Parathyroid adenoma (tissue), 2 donors: ENCODE data around the gene DBH.

Source experiments
- H2AFZ ChIP-seq: fragments of 300-600 bp; sonication (generic); one replicate; pipeline ENCODE4 v1.7.0; 2017; ENCODE audit warnings: antibody characterized with exemption, mild to moderate bottlenecking
- H3K27ac ChIP-seq: fragments of 300-600 bp; sonication (generic); one replicate; pipeline ENCODE4 v1.7.0; 2017
- H3K27me3 ChIP-seq: fragments of 300-600 bp; sonication (generic); one replicate; pipeline ENCODE4 v1.7.0; 2017; ENCODE audit warnings: low read length; ENCODE audit not compliant: control insufficient read depth, insufficient read depth
- H3K36me3 ChIP-seq: fragments of 300-600 bp; sonication (generic); one replicate; pipeline ENCODE4 v1.7.0; 2017; ENCODE audit warnings: low read length; ENCODE audit not compliant: control insufficient read depth, insufficient read depth
- H3K4me1 ChIP-seq: fragments of 300-600 bp; sonication (generic); one replicate; pipeline ENCODE4 v1.7.0; 2017; ENCODE audit warnings: control low read depth
- H3K4me2 ChIP-seq: fragments of 300-600 bp; sonication (generic); one replicate; pipeline ENCODE4 v1.7.0; 2017; ENCODE audit warnings: low read length
- H3K4me3 ChIP-seq: fragments of 300-600 bp; sonication (generic); one replicate; pipeline ENCODE4 v1.7.0; 2017; ENCODE audit warnings: low read depth, low read length
- H3K79me2 ChIP-seq: fragments of 300-600 bp; sonication (generic); one replicate; pipeline ENCODE4 v1.7.0; 2017; ENCODE audit warnings: control low read depth
- H3K9ac ChIP-seq: fragments of 300-600 bp; sonication (generic); one replicate; pipeline ENCODE4 v1.7.0; 2017; ENCODE audit warnings: mild to moderate bottlenecking
- H3K9me3 ChIP-seq: fragments of 300-600 bp; sonication (generic); one replicate; pipeline ENCODE4 v1.7.0; 2017; ENCODE audit warnings: low read length; ENCODE audit not compliant: control insufficient read depth
- TF ChIP-seq, protein P1 (sequence below): fragments of 300-600 bp; sonication (generic); IDR thresholded peaks from one replicate; pipeline ENCODE4 v1.7.0; 2017; ENCODE audit warnings: antibody characterized with exemption, mild to moderate bottlenecking
- donor health status: primary hyperparathyroidism.

Gene DBH

DNA sequence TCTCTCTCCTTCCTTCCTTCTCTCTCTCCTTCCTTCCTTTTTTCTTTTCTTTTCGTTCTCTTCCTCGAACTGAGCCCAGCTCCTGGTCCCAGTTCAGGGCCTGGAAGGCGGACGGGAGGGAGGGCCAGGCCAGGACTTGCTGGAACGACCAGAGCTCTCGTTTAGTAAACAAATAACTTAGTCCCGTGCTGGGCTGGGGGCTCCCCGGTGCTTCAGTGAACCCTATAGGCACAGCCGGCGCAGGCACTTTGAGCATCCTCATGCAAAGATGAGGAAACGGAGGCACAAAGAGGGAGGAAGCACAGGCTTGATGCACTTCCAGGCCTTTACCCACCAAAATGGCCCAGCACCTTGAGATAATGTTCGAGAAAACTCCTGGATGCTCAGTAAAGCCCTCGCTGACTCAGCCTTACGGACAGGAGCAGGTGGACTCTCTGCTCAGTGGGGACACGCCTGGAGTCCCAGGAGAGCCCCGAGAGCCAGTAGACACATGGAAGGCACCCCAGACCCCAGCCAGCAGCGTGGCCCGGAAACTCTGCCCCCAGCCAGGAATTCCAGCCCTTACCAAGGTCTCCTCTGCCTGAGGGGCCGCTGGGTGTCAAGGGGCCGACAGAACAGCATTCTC, 45.8 kb upstream of the DBH start:
- Histone ChIP-seq H3K4me2 (no peak overlapping the region), H3K79me2 (no peaks in the 10 kb centered on the region), H3K27ac (no peak overlapping the region), H3K9me3 (no peaks in the 10 kb centered on the region), H3K27me3 (peaks cover 3% of the 10 kb centered on the region), H3K4me1 (no peaks in the 10 kb centered on the region), H2AFZ (no peak overlapping the region), H3K4me3 (no peak overlapping the region), H3K9ac (no peak overlapping the region), H3K36me3 (no peaks in the 10 kb centered on the region)
- TF ChIP-seq, protein P1, sequence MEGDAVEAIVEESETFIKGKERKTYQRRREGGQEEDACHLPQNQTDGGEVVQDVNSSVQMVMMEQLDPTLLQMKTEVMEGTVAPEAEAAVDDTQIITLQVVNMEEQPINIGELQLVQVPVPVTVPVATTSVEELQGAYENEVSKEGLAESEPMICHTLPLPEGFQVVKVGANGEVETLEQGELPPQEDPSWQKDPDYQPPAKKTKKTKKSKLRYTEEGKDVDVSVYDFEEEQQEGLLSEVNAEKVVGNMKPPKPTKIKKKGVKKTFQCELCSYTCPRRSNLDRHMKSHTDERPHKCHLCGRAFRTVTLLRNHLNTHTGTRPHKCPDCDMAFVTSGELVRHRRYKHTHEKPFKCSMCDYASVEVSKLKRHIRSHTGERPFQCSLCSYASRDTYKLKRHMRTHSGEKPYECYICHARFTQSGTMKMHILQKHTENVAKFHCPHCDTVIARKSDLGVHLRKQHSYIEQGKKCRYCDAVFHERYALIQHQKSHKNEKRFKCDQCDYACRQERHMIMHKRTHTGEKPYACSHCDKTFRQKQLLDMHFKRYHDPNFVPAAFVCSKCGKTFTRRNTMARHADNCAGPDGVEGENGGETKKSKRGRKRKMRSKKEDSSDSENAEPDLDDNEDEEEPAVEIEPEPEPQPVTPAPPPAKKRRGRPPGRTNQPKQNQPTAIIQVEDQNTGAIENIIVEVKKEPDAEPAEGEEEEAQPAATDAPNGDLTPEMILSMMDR: no peak

GRCh38 chr9:133591116-133591910, 44.9 kb upstream of the DBH start:
- no peaks in the 10 kb centered on the region for H3K27me3 ChIP-seq
- H3K4me2 ChIP-seq: no peak overlapping the region
- no peak overlapping the region for H3K4me3 ChIP-seq
- no peak overlapping the region for H2AFZ ChIP-seq
- no peaks in the 10 kb centered on the region for H3K9me3 ChIP-seq
- TF ChIP-seq, protein P1: no peak
- no peaks in the 10 kb centered on the region for H3K4me1 ChIP-seq
- H3K36me3 ChIP-seq: no peaks in the 10 kb centered on the region
- no peak overlapping the region for H3K27ac ChIP-seq
- H3K9ac ChIP-seq: no peak overlapping the region
- no peaks in the 10 kb centered on the region for H3K79me2 ChIP-seq

DNA sequence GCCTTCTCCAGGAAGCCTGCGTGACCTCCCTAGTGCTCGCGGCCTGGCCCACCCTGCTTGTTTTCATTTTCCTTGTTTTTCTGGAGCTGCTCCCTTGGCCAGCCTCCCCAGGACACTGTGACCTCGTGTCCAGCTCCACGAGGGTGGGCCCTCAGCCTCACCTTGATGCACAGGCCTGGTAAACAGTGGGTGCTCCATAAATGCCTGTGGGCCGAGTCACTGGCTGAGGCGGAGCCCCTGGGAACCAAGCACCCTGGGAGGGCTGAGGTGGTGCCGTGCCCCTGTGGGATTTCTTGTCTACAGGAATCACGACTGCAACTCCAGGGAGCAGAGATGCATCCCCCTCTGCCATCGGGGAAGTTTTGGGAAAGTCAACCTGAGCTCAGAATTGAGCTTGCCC, 44.2 kb upstream of the DBH start:
- Histone ChIP-seq H3K27ac (no peak overlapping the region), H3K79me2 (no peaks in the 10 kb centered on the region), H3K27me3 (no peaks in the 10 kb centered on the region), H3K36me3 (no peaks in the 10 kb centered on the region), H3K4me2 (no peak overlapping the region), H3K4me3 (no peak overlapping the region), H3K4me1 (no peaks in the 10 kb centered on the region), H3K9me3 (peaks cover 3% of the 10 kb centered on the region), H3K9ac (no peak overlapping the region), H2AFZ (no peak overlapping the region)
- TF ChIP-seq, protein P1: no peak

- Histone ChIP-seq H3K9ac (no peak overlapping the region), H2AFZ (no peak overlapping the region), H3K27ac (no peak overlapping the region), H3K9me3 (peaks cover 5% of the 10 kb centered on the region), H3K4me2 (no peak overlapping the region), H3K4me1 (no peaks in the 10 kb centered on the region), H3K36me3 (no peaks in the 10 kb centered on the region), H3K79me2 (no peaks in the 10 kb centered on the region), H3K27me3 (no peaks in the 10 kb centered on the region), H3K4me3 (no peak overlapping the region)
- TF ChIP-seq, protein P1: no peak
These were observed 43.3 kb upstream of the DBH start for GRCh38 chr9:133592731-133593409.
